GM23338 (cell line): ENCODE data around the gene TEX29. TPM values are rescaled to one million over a fixed set of nuclear protein-coding genes. Genes with fewer than 3 reads are reported as not detected.

Source experiments
- ATAC-seq: fragments of 200-7000 bp; cut with Tn5 transposase; 3 replicates; pipeline ENCODE4 v1.9.1; 2020
- DNase-seq: peaks from one replicate; pipeline ENCODE4 v3.0.0-alpha.2; 2015; ENCODE audit warnings: low spot score
- H2AFZ ChIP-seq: fragments of 200-600 bp; sonication (generic); 2 replicates; pipeline ENCODE4 v1.8.0; 2016; ENCODE audit warnings: antibody characterized with exemption, mild to moderate bottlenecking, moderate library complexity
- H3F3A ChIP-seq: fragments of 200-600 bp; sonication (generic); replicated peaks from 2 replicates; pipeline ENCODE4 v1.8.0; 2017; ENCODE audit warnings: antibody characterized with exemption, mixed run types, low read depth
- H3K27ac ChIP-seq: fragments of 200-600 bp; sonication (generic); 2 replicates; pipeline ENCODE4 v1.6.1; 2016; ENCODE audit warnings: low read depth
- H3K27me3 ChIP-seq: fragments of 200-600 bp; sonication (generic); 2 replicates; pipeline ENCODE4 v1.8.0; 2016; ENCODE audit warnings: mild to moderate bottlenecking, mixed run types, moderate library complexity; ENCODE audit not compliant: insufficient read depth
- H3K36me3 ChIP-seq: fragments of 200-600 bp; sonication (generic); 2 replicates; pipeline ENCODE4 v1.8.0; 2016; ENCODE audit warnings: mild to moderate bottlenecking; ENCODE audit not compliant: insufficient read depth
- H3K4me1 ChIP-seq: fragments of 200-600 bp; sonication (generic); 2 replicates; pipeline ENCODE4 v1.8.0; 2016; ENCODE audit warnings: mild to moderate bottlenecking, moderate library complexity; ENCODE audit not compliant: insufficient read depth
- H3K4me2 ChIP-seq: fragments of 200-600 bp; sonication (generic); 2 replicates; pipeline ENCODE4 v1.7.1; 2017; ENCODE audit warnings: mixed run types
- H3K4me3 ChIP-seq: fragments of 200-600 bp; sonication (generic); 2 replicates; pipeline ENCODE4 v1.6.1; 2016; ENCODE audit warnings: mixed run types
- H3K79me2 ChIP-seq: fragments of 200-600 bp; sonication (generic); replicated peaks from 2 replicates; pipeline ENCODE4 v1.8.0; 2017; ENCODE audit warnings: mild to moderate bottlenecking; ENCODE audit not compliant: insufficient read depth
- H3K9me2 ChIP-seq: fragments of 200-600 bp; sonication (generic); 2 replicates; pipeline ENCODE4 v1.8.0; 2017; ENCODE audit not compliant: insufficient read depth
- H4K20me1 ChIP-seq: fragments of 200-600 bp; sonication (generic); replicated peaks from 2 replicates; pipeline ENCODE4 v1.8.0; 2017; ENCODE audit warnings: mild to moderate bottlenecking; ENCODE audit not compliant: insufficient read depth
- H3K27ac Mint-ChIP-seq: 2 replicates; pipeline ENCODE4 v1.8.0; 2020; ENCODE audit warnings: inconsistent platforms, mild to moderate bottlenecking, moderate library complexity, mixed read lengths
- H3K27me3 Mint-ChIP-seq: 3 replicates; pipeline ENCODE4 v1.8.0; 2022; ENCODE audit warnings: low read depth, mild to moderate bottlenecking, moderate library complexity, mixed read lengths, inconsistent platforms; ENCODE audit not compliant: insufficient read depth, poor library complexity
- H3K36me3 Mint-ChIP-seq: 3 replicates; pipeline ENCODE4 v1.8.0; 2021; ENCODE audit warnings: low read depth, mild to moderate bottlenecking, inconsistent platforms, moderate library complexity, mixed read lengths
- H3K4me1 Mint-ChIP-seq: 3 replicates; pipeline ENCODE4 v1.8.0; 2020; ENCODE audit warnings: mild to moderate bottlenecking, inconsistent platforms, mixed read lengths
- H3K4me3 Mint-ChIP-seq: 3 replicates; pipeline ENCODE4 v1.8.0; 2021; ENCODE audit warnings: moderate library complexity, mild to moderate bottlenecking, inconsistent platforms, mixed read lengths
- H3K9me3 Mint-ChIP-seq: 3 replicates; pipeline ENCODE4 v1.8.0; 2020; ENCODE audit warnings: moderate library complexity, mild to moderate bottlenecking, inconsistent platforms, mixed read lengths
- CREB1 ChIP-seq: fragments of 250-450 bp; sonication (Bioruptor Pico); IDR thresholded peaks from 2 replicates; pipeline ENCODE4 v1.5.0; 2020; ENCODE audit warnings: low read depth, mild to moderate bottlenecking, moderate library complexity
- EZH2 ChIP-seq: fragments of 200-600 bp; sonication (generic); IDR thresholded peaks from one replicate; pipeline ENCODE4 v1.8.0; 2017; ENCODE audit warnings: antibody characterized with exemption, mild to moderate bottlenecking, low read depth; ENCODE audit not compliant: unreplicated experiment
- EZH2phosphoT487 ChIP-seq: fragments of 200-600 bp; sonication (generic); IDR thresholded peaks from one replicate; pipeline ENCODE4 v1.8.1; 2018; ENCODE audit warnings: antibody characterized with exemption; ENCODE audit not compliant: unreplicated experiment
- JUNB ChIP-seq: IDR thresholded peaks from one replicate; pipeline ENCODE4 v1.6.1; 2016; ENCODE audit warnings: antibody characterized with exemption; ENCODE audit not compliant: unreplicated experiment
- NANOG ChIP-seq: IDR thresholded peaks from 2 replicates; pipeline ENCODE4 v1.6.1; 2016; ENCODE audit warnings: antibody characterized with exemption, borderline replicate concordance
- POLR2AphosphoS5 ChIP-seq: IDR thresholded peaks from 2 replicates; pipeline ENCODE4 v1.6.1; 2016; ENCODE audit warnings: antibody characterized with exemption, low read depth
- STAT1 ChIP-seq: IDR thresholded peaks from one replicate; pipeline ENCODE4 v1.6.1; 2016; ENCODE audit warnings: antibody characterized with exemption; ENCODE audit not compliant: unreplicated experiment
- ZNF114 ChIP-seq: fragments of 250-450 bp; sonication (Bioruptor Pico); IDR thresholded peaks from 2 replicates; pipeline ENCODE4 v1.5.0; 2020; ENCODE audit warnings: mild to moderate bottlenecking, moderate library complexity
- ZNF331 ChIP-seq: fragments of 250-450 bp; sonication (Bioruptor Pico); IDR thresholded peaks from 2 replicates; pipeline ENCODE4 v1.5.0; 2020; ENCODE audit warnings: low read depth, mild to moderate bottlenecking, moderate library complexity
- polyA plus RNA-seq: library from polyadenylated mRNA; unstranded; fragments of >200 nt; fragmentation: Nextera tagmentation; extraction: Ambion mirVana; gene quantifications from 2 replicates; pipeline ENCODE4 v1.2.1, GENCODE V29; 2016
- total RNA-seq: library from RNA; depleted of rRNA; stranded (reverse); fragments of >200 nt; shearing (Covaris generic); gene quantifications from 2 replicates; pipeline ENCODE4 v1.2.3, GENCODE V29; 2014
- TF ChIP-seq, protein P1 (sequence below): fragments of 250-450 bp; sonication (Bioruptor Pico); IDR thresholded peaks from 2 replicates; pipeline ENCODE4 v1.5.0; 2020; ENCODE audit warnings: mild to moderate bottlenecking, moderate library complexity
- TF ChIP-seq, protein P2 (sequence below): IDR thresholded peaks from one replicate; pipeline ENCODE4 v1.6.1; 2018; ENCODE audit warnings: antibody characterized with exemption; ENCODE audit not compliant: unreplicated experiment
- TF ChIP-seq, protein P3 (sequence below), 2 experiments: fragments of 200-600 bp in 1 of 2; sonication (generic) in 1 of 2; conservative IDR thresholded peaks; 2 replicates each; pipeline versions ENCODE4 v1.5.1 to v1.6.1; 2016 to 2017; ENCODE audit warnings: antibody characterized with exemption in 2 of 2, low read depth in 2 of 2, mild to moderate bottlenecking in 2 of 2, moderate library complexity in 1 of 2

The TEX29 gene
- total and polyA plus RNA-seq, 2 experiments from 2014 or later = 0.31 TPM; not detected in 1

DNA sequence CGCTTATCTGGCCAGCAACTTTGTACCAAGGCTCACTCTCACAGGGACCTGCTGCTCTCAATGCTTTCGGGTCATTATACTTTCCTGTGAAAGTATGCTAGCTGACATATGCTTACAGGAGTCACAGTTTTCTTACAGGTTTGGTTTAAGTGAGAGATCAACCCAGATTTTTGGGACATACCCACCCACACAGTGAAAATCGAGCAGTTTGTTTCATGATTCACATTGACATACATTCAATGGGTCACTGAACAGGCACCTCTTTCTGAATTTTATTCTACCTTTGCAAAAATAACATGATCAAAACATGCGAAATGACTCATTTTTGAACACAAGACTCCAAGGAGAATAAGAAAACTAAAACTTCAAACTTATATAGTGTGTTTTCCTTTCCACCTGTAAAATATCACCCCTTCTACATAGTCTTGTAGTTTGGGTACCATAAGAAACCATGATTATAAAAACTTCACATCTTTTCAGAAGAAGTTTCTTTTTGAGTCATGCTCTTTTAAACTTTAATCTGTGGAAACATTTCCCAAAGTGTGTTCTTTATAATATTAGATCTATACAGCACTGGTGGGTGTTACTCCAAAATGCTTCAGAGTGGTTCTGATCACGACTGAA lies 44.3 kb upstream of the TEX29 start (continued):
- TF ChIP-seq, protein P1, sequence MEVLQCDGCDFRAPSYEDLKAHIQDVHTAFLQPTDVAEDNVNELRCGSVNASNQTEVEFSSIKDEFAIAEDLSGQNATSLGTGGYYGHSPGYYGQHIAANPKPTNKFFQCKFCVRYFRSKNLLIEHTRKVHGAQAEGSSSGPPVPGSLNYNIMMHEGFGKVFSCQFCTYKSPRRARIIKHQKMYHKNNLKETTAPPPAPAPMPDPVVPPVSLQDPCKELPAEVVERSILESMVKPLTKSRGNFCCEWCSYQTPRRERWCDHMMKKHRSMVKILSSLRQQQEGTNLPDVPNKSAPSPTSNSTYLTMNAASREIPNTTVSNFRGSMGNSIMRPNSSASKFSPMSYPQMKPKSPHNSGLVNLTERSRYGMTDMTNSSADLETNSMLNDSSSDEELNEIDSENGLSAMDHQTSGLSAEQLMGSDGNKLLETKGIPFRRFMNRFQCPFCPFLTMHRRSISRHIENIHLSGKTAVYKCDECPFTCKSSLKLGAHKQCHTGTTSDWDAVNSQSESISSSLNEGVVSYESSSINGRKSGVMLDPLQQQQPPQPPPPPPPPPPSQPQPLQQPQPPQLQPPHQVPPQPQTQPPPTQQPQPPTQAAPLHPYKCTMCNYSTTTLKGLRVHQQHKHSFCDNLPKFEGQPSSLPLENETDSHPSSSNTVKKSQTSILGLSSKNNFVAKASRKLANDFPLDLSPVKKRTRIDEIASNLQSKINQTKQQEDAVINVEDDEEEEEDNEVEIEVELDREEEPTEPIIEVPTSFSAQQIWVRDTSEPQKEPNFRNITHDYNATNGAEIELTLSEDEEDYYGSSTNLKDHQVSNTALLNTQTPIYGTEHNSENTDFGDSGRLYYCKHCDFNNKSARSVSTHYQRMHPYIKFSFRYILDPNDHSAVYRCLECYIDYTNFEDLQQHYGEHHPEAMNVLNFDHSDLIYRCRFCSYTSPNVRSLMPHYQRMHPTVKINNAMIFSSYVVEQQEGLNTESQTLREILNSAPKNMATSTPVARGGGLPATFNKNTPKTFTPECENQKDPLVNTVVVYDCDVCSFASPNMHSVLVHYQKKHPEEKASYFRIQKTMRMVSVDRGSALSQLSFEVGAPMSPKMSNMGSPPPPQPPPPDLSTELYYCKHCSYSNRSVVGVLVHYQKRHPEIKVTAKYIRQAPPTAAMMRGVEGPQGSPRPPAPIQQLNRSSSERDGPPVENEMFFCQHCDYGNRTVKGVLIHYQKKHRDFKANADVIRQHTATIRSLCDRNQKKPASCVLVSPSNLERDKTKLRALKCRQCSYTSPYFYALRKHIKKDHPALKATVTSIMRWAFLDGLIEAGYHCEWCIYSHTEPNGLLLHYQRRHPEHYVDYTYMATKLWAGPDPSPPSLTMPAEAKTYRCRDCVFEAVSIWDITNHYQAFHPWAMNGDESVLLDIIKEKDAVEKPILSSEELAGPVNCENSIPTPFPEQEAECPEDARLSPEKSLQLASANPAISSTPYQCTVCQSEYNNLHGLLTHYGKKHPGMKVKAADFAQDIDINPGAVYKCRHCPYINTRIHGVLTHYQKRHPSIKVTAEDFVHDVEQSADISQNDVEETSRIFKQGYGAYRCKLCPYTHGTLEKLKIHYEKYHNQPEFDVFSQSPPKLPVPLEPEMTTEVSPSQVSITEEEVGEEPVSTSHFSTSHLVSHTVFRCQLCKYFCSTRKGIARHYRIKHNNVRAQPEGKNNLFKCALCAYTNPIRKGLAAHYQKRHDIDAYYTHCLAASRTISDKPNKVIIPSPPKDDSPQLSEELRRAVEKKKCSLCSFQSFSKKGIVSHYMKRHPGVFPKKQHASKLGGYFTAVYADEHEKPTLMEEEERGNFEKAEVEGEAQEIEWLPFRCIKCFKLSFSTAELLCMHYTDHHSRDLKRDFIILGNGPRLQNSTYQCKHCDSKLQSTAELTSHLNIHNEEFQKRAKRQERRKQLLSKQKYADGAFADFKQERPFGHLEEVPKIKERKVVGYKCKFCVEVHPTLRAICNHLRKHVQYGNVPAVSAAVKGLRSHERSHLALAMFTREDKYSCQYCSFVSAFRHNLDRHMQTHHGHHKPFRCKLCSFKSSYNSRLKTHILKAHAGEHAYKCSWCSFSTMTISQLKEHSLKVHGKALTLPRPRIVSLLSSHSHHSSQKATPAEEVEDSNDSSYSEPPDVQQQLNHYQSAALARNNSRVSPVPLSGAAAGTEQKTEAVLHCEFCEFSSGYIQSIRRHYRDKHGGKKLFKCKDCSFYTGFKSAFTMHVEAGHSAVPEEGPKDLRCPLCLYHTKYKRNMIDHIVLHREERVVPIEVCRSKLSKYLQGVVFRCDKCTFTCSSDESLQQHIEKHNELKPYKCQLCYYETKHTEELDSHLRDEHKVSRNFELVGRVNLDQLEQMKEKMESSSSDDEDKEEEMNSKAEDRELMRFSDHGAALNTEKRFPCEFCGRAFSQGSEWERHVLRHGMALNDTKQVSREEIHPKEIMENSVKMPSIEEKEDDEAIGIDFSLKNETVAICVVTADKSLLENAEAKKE (CRISPR knock-in tag) = no peak
- TF ChIP-seq ZNF114 (no peak), POLR2AphosphoS5 (no peak)

DNA sequence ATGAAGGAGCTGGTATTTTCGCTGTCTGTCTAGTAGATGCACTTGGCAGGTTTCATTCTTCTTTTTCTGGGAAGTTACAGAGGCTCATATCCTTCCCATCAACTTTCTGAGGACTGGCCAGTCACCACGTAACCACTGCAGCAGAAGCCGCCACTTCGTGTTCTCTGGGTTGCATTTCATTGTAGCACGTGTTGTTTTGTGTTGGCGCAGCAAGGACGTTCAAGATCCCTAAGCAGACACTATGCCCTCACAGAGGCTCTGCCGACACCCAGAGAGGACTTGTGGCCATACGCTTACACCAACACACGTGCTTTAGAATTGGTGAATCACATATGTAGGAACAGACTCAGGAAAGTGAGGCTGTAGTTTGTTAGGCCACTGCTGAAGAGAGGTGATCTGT lies 42.2 kb upstream of the TEX29 start:
- Histone ChIP-seq H3K36me3 (peaks cover 30% of the 10 kb centered on the region), H3K27ac (no peak overlapping the region), H3K4me3 (no peak overlapping the region), H3F3A (no peaks in the 10 kb centered on the region), H2AFZ (no peak overlapping the region), H3K4me1 (no peaks in the 10 kb centered on the region), H3K27me3 (no peaks in the 10 kb centered on the region), H4K20me1 (no peaks in the 10 kb centered on the region), H3K9me2 (no peaks in the 10 kb centered on the region), H3K79me2 (0 out of 2 replicates have a peak, but pooled peaks cover 6% of the 10 kb centered on the region), H3K4me2 (no peak overlapping the region)
- peaks cover 43% of the 10 kb centered on the region for H3K36me3 Mint-ChIP-seq
- H3K4me3 Mint-ChIP-seq = no peak overlapping the region
- H3K27ac Mint-ChIP-seq = no peak overlapping the region
- no peaks in the 10 kb centered on the region for H3K9me3 Mint-ChIP-seq
- no peak for DNase-seq
- H3K27me3 Mint-ChIP-seq = no peaks in the 10 kb centered on the region
- H3K4me1 Mint-ChIP-seq = no peaks in the 10 kb centered on the region
- ATAC-seq = no peak
- TF ChIP-seq, protein P2, sequence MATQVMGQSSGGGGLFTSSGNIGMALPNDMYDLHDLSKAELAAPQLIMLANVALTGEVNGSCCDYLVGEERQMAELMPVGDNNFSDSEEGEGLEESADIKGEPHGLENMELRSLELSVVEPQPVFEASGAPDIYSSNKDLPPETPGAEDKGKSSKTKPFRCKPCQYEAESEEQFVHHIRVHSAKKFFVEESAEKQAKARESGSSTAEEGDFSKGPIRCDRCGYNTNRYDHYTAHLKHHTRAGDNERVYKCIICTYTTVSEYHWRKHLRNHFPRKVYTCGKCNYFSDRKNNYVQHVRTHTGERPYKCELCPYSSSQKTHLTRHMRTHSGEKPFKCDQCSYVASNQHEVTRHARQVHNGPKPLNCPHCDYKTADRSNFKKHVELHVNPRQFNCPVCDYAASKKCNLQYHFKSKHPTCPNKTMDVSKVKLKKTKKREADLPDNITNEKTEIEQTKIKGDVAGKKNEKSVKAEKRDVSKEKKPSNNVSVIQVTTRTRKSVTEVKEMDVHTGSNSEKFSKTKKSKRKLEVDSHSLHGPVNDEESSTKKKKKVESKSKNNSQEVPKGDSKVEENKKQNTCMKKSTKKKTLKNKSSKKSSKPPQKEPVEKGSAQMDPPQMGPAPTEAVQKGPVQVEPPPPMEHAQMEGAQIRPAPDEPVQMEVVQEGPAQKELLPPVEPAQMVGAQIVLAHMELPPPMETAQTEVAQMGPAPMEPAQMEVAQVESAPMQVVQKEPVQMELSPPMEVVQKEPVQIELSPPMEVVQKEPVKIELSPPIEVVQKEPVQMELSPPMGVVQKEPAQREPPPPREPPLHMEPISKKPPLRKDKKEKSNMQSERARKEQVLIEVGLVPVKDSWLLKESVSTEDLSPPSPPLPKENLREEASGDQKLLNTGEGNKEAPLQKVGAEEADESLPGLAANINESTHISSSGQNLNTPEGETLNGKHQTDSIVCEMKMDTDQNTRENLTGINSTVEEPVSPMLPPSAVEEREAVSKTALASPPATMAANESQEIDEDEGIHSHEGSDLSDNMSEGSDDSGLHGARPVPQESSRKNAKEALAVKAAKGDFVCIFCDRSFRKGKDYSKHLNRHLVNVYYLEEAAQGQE = no peak
- no peak for TF ChIP-seq NANOG
- no peak for TF ChIP-seq EZH2
- no peak for TF ChIP-seq ZNF331 (CRISPR knock-in tag)
- TF ChIP-seq CREB1 = no peak
- TF ChIP-seq JUNB = no peak
- TF ChIP-seq STAT1 = no peak
- TF ChIP-seq, protein P3, sequence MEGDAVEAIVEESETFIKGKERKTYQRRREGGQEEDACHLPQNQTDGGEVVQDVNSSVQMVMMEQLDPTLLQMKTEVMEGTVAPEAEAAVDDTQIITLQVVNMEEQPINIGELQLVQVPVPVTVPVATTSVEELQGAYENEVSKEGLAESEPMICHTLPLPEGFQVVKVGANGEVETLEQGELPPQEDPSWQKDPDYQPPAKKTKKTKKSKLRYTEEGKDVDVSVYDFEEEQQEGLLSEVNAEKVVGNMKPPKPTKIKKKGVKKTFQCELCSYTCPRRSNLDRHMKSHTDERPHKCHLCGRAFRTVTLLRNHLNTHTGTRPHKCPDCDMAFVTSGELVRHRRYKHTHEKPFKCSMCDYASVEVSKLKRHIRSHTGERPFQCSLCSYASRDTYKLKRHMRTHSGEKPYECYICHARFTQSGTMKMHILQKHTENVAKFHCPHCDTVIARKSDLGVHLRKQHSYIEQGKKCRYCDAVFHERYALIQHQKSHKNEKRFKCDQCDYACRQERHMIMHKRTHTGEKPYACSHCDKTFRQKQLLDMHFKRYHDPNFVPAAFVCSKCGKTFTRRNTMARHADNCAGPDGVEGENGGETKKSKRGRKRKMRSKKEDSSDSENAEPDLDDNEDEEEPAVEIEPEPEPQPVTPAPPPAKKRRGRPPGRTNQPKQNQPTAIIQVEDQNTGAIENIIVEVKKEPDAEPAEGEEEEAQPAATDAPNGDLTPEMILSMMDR (conservative IDR thresholded peaks at IDR 0.05; ENCODE audit: low read depth in 2 of 2) = no peak
- no peak for TF ChIP-seq POLR2AphosphoS5
- no peak for TF ChIP-seq EZH2phosphoT487
- TF ChIP-seq ZNF114 = no peak
